Activated T-cell treated with anti-CD3 and anti-CD28 coated beads for 24 hours (primary cell): Measurements from ENCODE around the gene SEMA6D.

Experiments
- DNase-seq: peaks from one replicate; pipeline ENCODE4 v3.0.0-alpha.2; 2020; ENCODE audit warnings: low read depth

Gene SEMA6D

GRCh38 chr15:47743886-47744285 lies 26.6 kb downstream of the SEMA6D start:
- no peak for DNase-seq

- DNase-seq: no peak
Observed at GRCh38 chr15:47744496-47744895, 27.2 kb downstream of the SEMA6D start.

- no peak for DNase-seq
Observed at GRCh38 chr15:47744973-47745372, 27.7 kb downstream of the SEMA6D start.

GRCh38 chr15:47746516-47746915 lies 29.2 kb downstream of the SEMA6D start:
- DNase-seq: no peak

- no peak for DNase-seq
Observed at GRCh38 chr15:47750030-47750739, 32.9 kb downstream of the SEMA6D start.

GRCh38 chr15:47750740-47751262 lies 33.5 kb downstream of the SEMA6D start:
- DNase-seq: no peak

- DNase-seq: no peak
Observed at GRCh38 chr15:47753591-47753990, 36.3 kb downstream of the SEMA6D start.

- no peak for DNase-seq
Observed at GRCh38 chr15:47754312-47754711, 37.0 kb downstream of the SEMA6D start.

GRCh38 chr15:47755941-47756340 lies 38.6 kb downstream of the SEMA6D start:
- DNase-seq: no peak

GRCh38 chr15:47756872-47757271 lies 39.6 kb downstream of the SEMA6D start:
- DNase-seq: no peak

GRCh38 chr15:47757331-47757730 lies 40.0 kb downstream of the SEMA6D start:
- DNase-seq: no peak

GRCh38 chr15:47762621-47763020 lies 45.3 kb downstream of the SEMA6D start:
- no peak for DNase-seq

- no peak for DNase-seq
Observed at GRCh38 chr15:47764666-47765065, 47.4 kb downstream of the SEMA6D start.

- DNase-seq: no peak
Observed at GRCh38 chr15:47766406-47766805, 49.1 kb downstream of the SEMA6D start.

GRCh38 chr15:47767035-47767434 lies 49.7 kb downstream of the SEMA6D start:
- DNase-seq: no peak

GRCh38 chr15:47768735-47769134 lies 51.4 kb downstream of the SEMA6D start:
- no peak for DNase-seq

- no peak for DNase-seq
Observed at GRCh38 chr15:47769166-47769565, 51.9 kb downstream of the SEMA6D start.

- DNase-seq: no peak
Observed at GRCh38 chr15:47773143-47773542, 55.8 kb downstream of the SEMA6D start.

GRCh38 chr15:47778263-47778770 lies 61.0 kb downstream of the SEMA6D start:
- no peak for DNase-seq

GRCh38 chr15:47780971-47781370 lies 63.7 kb downstream of the SEMA6D start:
- no peak for DNase-seq

- DNase-seq: no peak
Observed at GRCh38 chr15:47781527-47781926, 64.2 kb downstream of the SEMA6D start.

GRCh38 chr15:47784820-47785219 lies 67.5 kb downstream of the SEMA6D start:
- DNase-seq: no peak

- no peak for DNase-seq
Observed at GRCh38 chr15:47786371-47786770, 69.1 kb downstream of the SEMA6D start.

- DNase-seq: no peak
Observed at GRCh38 chr15:47787875-47788274, 70.6 kb downstream of the SEMA6D start.
